Smooth muscle cell (in vitro differentiated cells): Measurements from ENCODE around the gene SLC1A5. TPM values are rescaled to one million over a fixed set of nuclear protein-coding genes. Genes with fewer than 3 reads are reported as not detected.

Source experiments
- DNase-seq: peaks from one replicate; lab custom pipeline; 2025; ENCODE audit not compliant: unreplicated experiment; lab: John Stamatoyannopoulos, UW
- H2AFZ ChIP-seq: fragments of 200-600 bp; sonication (generic); 2 replicates; pipeline ENCODE4 v1.6.0; 2016; ENCODE audit warnings: antibody characterized with exemption, low read depth, mild to moderate bottlenecking
- H3F3A ChIP-seq: fragments of 200-600 bp; sonication (generic); 2 replicates; pipeline ENCODE4 v1.6.0; 2017; ENCODE audit warnings: antibody characterized with exemption, low read depth
- H3K27ac ChIP-seq: fragments of 200-600 bp; sonication (generic); 2 replicates; pipeline ENCODE4 v1.5.1; 2016; ENCODE audit warnings: low read depth, mild to moderate bottlenecking
- H3K27me3 ChIP-seq: fragments of 200-600 bp; sonication (generic); 2 replicates; pipeline ENCODE4 v1.6.1; 2016; ENCODE audit warnings: low read depth, mild to moderate bottlenecking
- H3K36me3 ChIP-seq: fragments of 200-600 bp; sonication (generic); 2 replicates; pipeline ENCODE4 v1.5.1; 2016; ENCODE audit warnings: low read depth
- H3K4me1 ChIP-seq: fragments of 200-600 bp; sonication (generic); 2 replicates; pipeline ENCODE4 v1.5.1; 2016; ENCODE audit warnings: low read depth
- H3K4me2 ChIP-seq: fragments of 200-600 bp; sonication (generic); 2 replicates; pipeline ENCODE4 v1.6.0; 2016; ENCODE audit warnings: mild to moderate bottlenecking
- H3K4me3 ChIP-seq: fragments of 200-600 bp; sonication (generic); 2 replicates; pipeline ENCODE4 v1.5.1; 2016; ENCODE audit warnings: mild to moderate bottlenecking
- H3K79me2 ChIP-seq: fragments of 200-600 bp; sonication (generic); 2 replicates; pipeline ENCODE4 v1.6.0; 2016; ENCODE audit warnings: low read depth, mild to moderate bottlenecking
- H3K9ac ChIP-seq: fragments of 200-600 bp; sonication (generic); 2 replicates; pipeline ENCODE4 v1.6.0; 2016; ENCODE audit warnings: low read depth
- H3K9me3 ChIP-seq: fragments of 200-600 bp; sonication (generic); replicated peaks from 2 replicates; pipeline ENCODE4 v1.5.1; 2016; ENCODE audit warnings: low read depth
- H4K20me1 ChIP-seq: fragments of 200-600 bp; sonication (generic); 2 replicates; pipeline ENCODE4 v1.6.0; 2016; ENCODE audit warnings: low read depth
- CTCF ChIP-seq: fragments of 200-600 bp; sonication (generic); IDR thresholded peaks from 2 replicates; pipeline ENCODE4 v1.5.1; 2017; ENCODE audit warnings: borderline replicate concordance, mild to moderate bottlenecking, antibody characterized with exemption; ENCODE audit not compliant: insufficient read depth, poor library complexity, severe bottlenecking
- WGBS: methylation state at CpG from one replicate; pipeline ENCODE4 v1.1.7; 2016; ENCODE audit warnings: low lambda C conversion rate; 5-methylcytosine and 5-hydroxymethylcytosine counted together
- polyA plus RNA-seq: library from polyadenylated mRNA; unstranded; fragments of >200 nt; fragmentation: Nextera tagmentation; extraction: Ambion mirVana; gene quantifications from 2 replicates; pipeline ENCODE4 v1.2.1, GENCODE V29; 2016
- total RNA-seq: library from RNA; depleted of rRNA; stranded (reverse); fragments of >200 nt; gene quantifications from 2 replicates; pipeline ENCODE4 v1.2.3, GENCODE V29; 2014

SLC1A5 gene
- total and polyA plus RNA-seq, 2 experiments from 2014 or later: 101 to 231 TPM

GRCh38 chr19:46739290-46739771 lies 49.1 kb downstream of the SLC1A5 start:
- H4K20me1 ChIP-seq: peaks cover 98% of the 10 kb centered on the region
- H3F3A ChIP-seq: peaks cover under 1% of the 10 kb centered on the region
- peaks cover 96% of the 10 kb centered on the region for H3K79me2 ChIP-seq
- no peaks in the 10 kb centered on the region for H3K36me3 ChIP-seq
- no peak overlapping the region for H3K27ac ChIP-seq
- no peaks in the 10 kb centered on the region for H3K9me3 ChIP-seq
- H2AFZ ChIP-seq: no peak overlapping the region
- WGBS: 68% methylated on average over 14 of the region's 14 CpGs
- no peak overlapping the region for H3K4me3 ChIP-seq
- H3K4me2 ChIP-seq: no peak overlapping the region
- no peak for DNase-seq
- H3K27me3 ChIP-seq: no peaks in the 10 kb centered on the region
- TF ChIP-seq CTCF: no peak
- peaks cover under 1% of the 10 kb centered on the region for H3K4me1 ChIP-seq
- no peak overlapping the region for H3K9ac ChIP-seq

- no peaks in the 10 kb centered on the region for H3K9me3 ChIP-seq
- H3K4me3 ChIP-seq: no peak overlapping the region
- H3K27ac ChIP-seq: no peak overlapping the region
These were observed 50.6 kb downstream of the SLC1A5 start for GRCh38 chr19:46737761-46738171.

GRCh38 chr19:46737298-46737654 lies 51.1 kb downstream of the SLC1A5 start:
- no peak overlapping the region for H3K4me2 ChIP-seq
- H3K27ac ChIP-seq: no peak overlapping the region
- H2AFZ ChIP-seq: no peak overlapping the region
- peaks cover 84% of the 10 kb centered on the region for H3K79me2 ChIP-seq
- H4K20me1 ChIP-seq: peaks cover 98% of the 10 kb centered on the region
- no peaks in the 10 kb centered on the region for H3K27me3 ChIP-seq
- no peaks in the 10 kb centered on the region for H3K9me3 ChIP-seq
- H3K4me1 ChIP-seq: no peaks in the 10 kb centered on the region
- TF ChIP-seq CTCF: no peak
- WGBS: 87% methylated on average over 7 of the region's 7 CpGs
- H3K36me3 ChIP-seq: no peaks in the 10 kb centered on the region
- no peak overlapping the region for H3K9ac ChIP-seq
- peaks cover 10% of the 10 kb centered on the region for H3F3A ChIP-seq
- DNase-seq: no peak
- no peak overlapping the region for H3K4me3 ChIP-seq

More at GRCh38 chr19:46737761-46738171, 50.6 kb downstream of the SLC1A5 start:
- Histone ChIP-seq H3K4me1 (no peaks in the 10 kb centered on the region), H3K79me2 (peaks cover 89% of the 10 kb centered on the region), H4K20me1 (peaks cover 98% of the 10 kb centered on the region), H2AFZ (no peak overlapping the region), H3K9ac (no peak overlapping the region), H3K27me3 (no peaks in the 10 kb centered on the region), H3F3A (peaks cover 10% of the 10 kb centered on the region), H3K4me2 (no peak overlapping the region), H3K36me3 (no peaks in the 10 kb centered on the region)
- no peak for TF ChIP-seq CTCF
- no peak for DNase-seq
- 84% methylated on average over 19 of the region's 19 CpGs for WGBS
